H1 (cell line): ENCODE data around the gene PASD1. TPM values are rescaled to one million over a fixed set of nuclear protein-coding genes. Genes with fewer than 3 reads are reported as not detected.
"Not testable (repeated sequence)": the region's sequence is repeated elsewhere in the genome, so short reads cannot be mapped to it uniquely, and the experiment has no call there.

ENCODE experiments used
- CTCF ChIA-PET: fragments of 300-600 bp; sonication (Branson Sonifier 250); formaldehyde crosslinking; loops from one replicate; lab custom pipeline; 2021; ENCODE audit not compliant: partially characterized antibody; lab: Charles Lee
- POLR2A ChIA-PET: fragments of 300-600 bp; sonication (Branson Sonifier 250); formaldehyde crosslinking; loops from one replicate; lab custom pipeline; 2021; ENCODE audit warnings: inconsistent platforms; ENCODE audit not compliant: partially characterized antibody; lab: Charles Lee
- DNase-seq, 2 experiments: peaks; one replicate each; pipeline versions ENCODE4 v3.0.0 to v3.0.0-alpha.2; 2010 to 2022; ENCODE audit warnings: low spot score in 2 of 2, low read depth in 1 of 2, mixed read lengths in 1 of 2
- FAIRE-seq: peaks from 2 replicates; lab custom pipeline; 2011; peaks lifted over from hg19 to GRCh38; lab: Jason Lieb, UNC
- H2AFZ ChIP-seq: 2 replicates; pipeline ENCODE4 v1.8.1; 2012; ENCODE audit warnings: low read length, inconsistent platforms
- H2AK5ac ChIP-seq: 2 replicates; pipeline ENCODE4 v1.6.1; 2013; ENCODE audit warnings: low read depth, low read length
- H2BK120ac ChIP-seq: replicated peaks from 2 replicates; pipeline ENCODE3; 2013; ENCODE audit warnings: low read depth, low read length, inconsistent platforms
- H2BK12ac ChIP-seq: 2 replicates; pipeline ENCODE4 v1.6.1; 2013; ENCODE audit warnings: low read depth, low read length
- H2BK15ac ChIP-seq: 2 replicates; pipeline ENCODE4 v1.6.1; 2013; ENCODE audit warnings: low read length
- H2BK20ac ChIP-seq: 2 replicates; pipeline ENCODE4 v1.6.1; 2013; ENCODE audit warnings: low read length
- H2BK5ac ChIP-seq: 2 replicates; pipeline ENCODE4 v1.6.1; 2013; ENCODE audit warnings: low read depth, low read length
- H3K14ac ChIP-seq: 2 replicates; pipeline ENCODE4 v1.6.1; 2013; ENCODE audit warnings: inconsistent platforms; ENCODE audit not compliant: insufficient read length
- H3K18ac ChIP-seq: 2 replicates; pipeline ENCODE4 v1.6.1; 2013; ENCODE audit warnings: low read length; ENCODE audit errors: extremely low read depth
- H3K23ac ChIP-seq: 2 replicates; pipeline ENCODE4 v1.6.1; 2013; ENCODE audit warnings: inconsistent platforms; ENCODE audit not compliant: insufficient read length
- H3K23me2 ChIP-seq: 2 replicates; pipeline ENCODE4 v1.6.1; 2013; ENCODE audit warnings: low read depth, low read length
- H3K27ac ChIP-seq: 2 replicates; pipeline ENCODE4 v1.6.1; 2011; ENCODE audit warnings: low read depth, low read length, inconsistent platforms
- H3K27me3 ChIP-seq, 4 experiments: replicated peaks in 1 of 4; 1 replicate in 1 of 4; 2 replicates in 3 of 4; pipeline versions ENCODE4 v1.6.1 to v1.8.1; 2011 to 2013; ENCODE audit warnings: low read length in 3 of 4, mild to moderate bottlenecking in 3 of 4, inconsistent platforms in 2 of 4, mixed read lengths in 2 of 4, moderate library complexity in 1 of 4; ENCODE audit not compliant: control insufficient read depth in 3 of 4, insufficient read depth in 3 of 4; ENCODE audit errors: extremely low read depth in 1 of 4
- H3K36me3 ChIP-seq, 4 experiments: 2 replicates each; pipeline versions ENCODE4 v1.6.1 to v1.8.1; 2011 to 2013; ENCODE audit warnings: mild to moderate bottlenecking in 4 of 4, low read length in 3 of 4, moderate library complexity in 2 of 4, control low read depth in 1 of 4, inconsistent platforms in 1 of 4; ENCODE audit not compliant: insufficient read depth in 4 of 4, control insufficient read depth in 2 of 4
- H3K4ac ChIP-seq: replicated peaks from 2 replicates; pipeline ENCODE3; 2013; ENCODE audit warnings: low read length, low read depth, mixed read lengths, inconsistent platforms; ENCODE audit not compliant: insufficient read length
- H3K4me1 ChIP-seq, 4 experiments: replicated peaks in 1 of 4; 1 replicate in 1 of 4; 2 replicates in 3 of 4; pipeline versions ENCODE4 v1.6.1 to v1.8.1; 2011 to 2013; ENCODE audit warnings: low read length in 3 of 4, inconsistent platforms in 2 of 4, mixed read lengths in 1 of 4; ENCODE audit not compliant: insufficient read depth in 4 of 4, control insufficient read depth in 3 of 4
- H3K4me2 ChIP-seq, 2 experiments: 2 replicates each; pipeline versions ENCODE4 v1.6.1 to v1.8.1; 2011 to 2013; ENCODE audit warnings: low read depth in 2 of 2, low read length in 2 of 2, control low read depth in 1 of 2, inconsistent platforms in 1 of 2, mild to moderate bottlenecking in 1 of 2; ENCODE audit not compliant: insufficient read depth in 1 of 2
- H3K4me3 ChIP-seq, 4 experiments: fragments of 200-600, 300-600 bp in 1 of 4; sonication (generic), shearing (Covaris generic), sonication (Bioruptor Twin) in 1 of 4; 2 replicates each; pipeline versions ENCODE4 v1.5.1 to v1.8.1; 2011 to 2016; ENCODE audit warnings: low read length in 4 of 4, low read depth in 3 of 4, control low read depth in 2 of 4, inconsistent platforms in 2 of 4, mild to moderate bottlenecking in 2 of 4, mixed read lengths in 1 of 4, moderate library complexity in 1 of 4; ENCODE audit not compliant: insufficient read depth in 2 of 4; ENCODE audit errors: extremely low read depth in 1 of 4
- H3K56ac ChIP-seq: replicated peaks from 2 replicates; pipeline ENCODE3; 2013; ENCODE audit warnings: low read depth, mild to moderate bottlenecking, mixed read lengths, low read length, inconsistent platforms; ENCODE audit not compliant: insufficient read length
- H3K79me1 ChIP-seq: 2 replicates; pipeline ENCODE4 v1.6.1; 2013; ENCODE audit warnings: low read depth, low read length, control low read depth
- H3K79me2 ChIP-seq, 2 experiments: 2 replicates each; pipeline versions ENCODE4 v1.6.1 to v1.8.1; 2012 to 2013; ENCODE audit warnings: low read length in 2 of 2, mild to moderate bottlenecking in 2 of 2, inconsistent platforms in 1 of 2; ENCODE audit not compliant: insufficient read depth in 2 of 2, control insufficient read depth in 1 of 2
- H3K9ac ChIP-seq, 4 experiments: replicated peaks in 1 of 4; 1 replicate in 1 of 4; 2 replicates in 3 of 4; pipeline versions ENCODE4 v1.6.1 to v1.8.1; 2011 to 2013; ENCODE audit warnings: low read depth in 3 of 4, low read length in 3 of 4, control low read depth in 2 of 4, mild to moderate bottlenecking in 2 of 4, moderate library complexity in 2 of 4, inconsistent platforms in 1 of 4; ENCODE audit errors: extremely low read depth in 1 of 4
- H3K9me3 ChIP-seq, 2 experiments: 2 replicates each; pipeline versions ENCODE4 v1.6.1 to v1.8.1; 2012 to 2013; ENCODE audit warnings: mild to moderate bottlenecking in 2 of 2, moderate library complexity in 2 of 2, control low read depth in 1 of 2, inconsistent platforms in 1 of 2, low read depth in 1 of 2, low read length in 1 of 2, mixed read lengths in 1 of 2; ENCODE audit not compliant: insufficient read depth in 2 of 2
- H4K20me1 ChIP-seq, 2 experiments: replicated peaks in 1 of 2; 2 replicates each; pipeline versions ENCODE3 to v1.8.1; 2011 to 2013; ENCODE audit warnings: inconsistent platforms in 2 of 2, low read length in 2 of 2, mild to moderate bottlenecking in 1 of 2; ENCODE audit not compliant: insufficient read depth in 2 of 2, control insufficient read depth in 1 of 2
- H4K5ac ChIP-seq: 2 replicates; pipeline ENCODE4 v1.6.1; 2013; ENCODE audit warnings: low read length, low read depth, mixed read lengths, inconsistent platforms; ENCODE audit not compliant: insufficient read length
- H4K8ac ChIP-seq: 2 replicates; pipeline ENCODE4 v1.8.0; 2013; ENCODE audit warnings: mild to moderate bottlenecking, moderate library complexity, low read length, inconsistent platforms; ENCODE audit not compliant: insufficient read depth; ENCODE audit errors: extremely low read depth
- H4K91ac ChIP-seq: replicated peaks from 2 replicates; pipeline ENCODE3; 2013; ENCODE audit warnings: low read length, mixed read lengths, inconsistent platforms; ENCODE audit not compliant: insufficient read length
- WGBS, 2 experiments: shearing (Covaris generic) in 1 of 2; methylation state at CpG; one replicate each; pipeline versions ENCODE4 v1.1.6 to v1.1.7; 2013 to 2015; ENCODE audit warnings: low lambda C conversion rate in 2 of 2, mixed read lengths in 2 of 2, inconsistent platforms in 1 of 2, low coverage in 1 of 2, missing lambda C conversion rate in 1 of 2; ENCODE audit not compliant: insufficient replicate concordance in 2 of 2, insufficient coverage in 1 of 2, insufficient read length in 1 of 2; ENCODE audit errors: extremely low coverage in 1 of 2, missing lambda C conversion rate in 1 of 2; 5-methylcytosine and 5-hydroxymethylcytosine counted together
- polyA plus RNA-seq, 7 experiments: library from polyadenylated mRNA; depleted of rRNA in 3 of 7; stranded (reverse) in 5 of 7; unstranded in 2 of 7; fragments of >200 nt in 5 of 7; fragments of 200-250 nt in 2 of 7; gene quantifications; 1 replicate in 5 of 7; 2 replicates in 1 of 7; 4 replicates in 1 of 7; pipeline versions ENCODE4 v1.2.1 to v1.2.3, GENCODE V29; 2011 to 2013; ENCODE audit warnings: missing spikeins in 2 of 7, mixed read lengths in 2 of 7
- total RNA-seq: library from RNA; stranded (reverse); fragmentation: NEBNext Ultra II Directional; extraction: Animal tissue kit (Norgen Biotek cat#: 25700); gene quantifications from 2 replicates; pipeline ENCODE4 v1.2.1, GENCODE V29; 2021

Gene PASD1
- total and polyA plus RNA-seq, 2 of the 8 experiments (the other 6 are each of a cell fraction or from before 2014, with no cell fraction given) = 0.03 to 0.09 TPM

DNA sequence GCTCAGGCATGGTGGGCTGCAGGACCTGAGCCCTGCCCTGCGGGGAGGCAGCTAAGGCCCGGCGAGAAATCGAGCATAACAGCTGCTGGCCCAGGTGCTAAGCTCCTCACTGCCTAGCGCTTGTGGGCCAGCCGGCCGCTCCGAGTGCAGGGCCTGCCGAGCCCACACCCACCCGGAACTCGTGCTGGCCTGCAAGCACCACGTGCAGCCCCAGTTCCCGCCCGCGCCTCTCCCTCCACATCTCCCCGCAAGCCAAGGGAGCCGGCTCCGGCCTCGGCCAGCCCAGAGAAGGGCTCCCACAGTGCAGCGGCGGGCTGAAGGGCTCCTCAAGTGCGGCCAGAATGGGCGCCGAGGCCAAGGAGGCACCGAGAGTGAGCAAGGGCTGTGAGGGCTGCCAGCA lies 8.2 kb upstream of the PASD1 start:
- H2BK120ac ChIP-seq, H4K5ac ChIP-seq, H3K27ac ChIP-seq, H3K23me2 ChIP-seq, H3K4me2 ChIP-seq, H4K20me1 ChIP-seq, H4K8ac ChIP-seq, H2AFZ ChIP-seq, H3K36me3 ChIP-seq, H3K14ac ChIP-seq, H4K91ac ChIP-seq, FAIRE-seq, H3K4me1 ChIP-seq, H3K18ac ChIP-seq, H3K9ac ChIP-seq, H3K79me2 ChIP-seq, DNase-seq, CTCF ChIA-PET, H3K27me3 ChIP-seq, H2BK12ac ChIP-seq, H2BK15ac ChIP-seq, H2BK5ac ChIP-seq, H3K23ac ChIP-seq, H2BK20ac ChIP-seq, H3K9me3 ChIP-seq, H3K4me3 ChIP-seq, H2AK5ac ChIP-seq, H3K4ac ChIP-seq, H3K56ac ChIP-seq, H3K79me1 ChIP-seq, POLR2A ChIA-PET: not testable (repeated sequence)
- 100% methylated on average over 4 of the region's 25 CpGs; no CpG with 5 or more reads in 1 of the 2 experiments for WGBS, 2 experiments

DNA sequence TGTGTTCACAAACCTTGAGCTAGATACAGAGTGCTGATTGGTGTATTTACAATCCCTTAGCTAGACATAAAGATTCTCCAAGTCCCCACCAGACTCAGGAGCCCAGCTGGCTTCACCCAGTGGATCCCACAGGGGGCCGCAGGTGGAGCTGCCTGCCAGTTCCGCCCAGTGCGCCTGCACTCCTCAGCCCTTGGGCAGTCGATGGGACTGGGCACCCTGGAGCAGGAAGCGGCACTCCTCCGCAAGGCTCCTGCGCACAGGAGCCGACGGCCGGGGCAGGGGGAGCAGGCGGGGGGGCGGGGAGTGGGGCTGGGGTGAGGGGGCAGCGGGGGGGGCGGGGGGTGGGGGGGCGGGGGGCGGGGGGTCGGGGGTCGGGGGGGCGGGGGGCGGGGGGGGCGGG lies 990 bp upstream of the PASD1 start:
- H4K91ac ChIP-seq, DNase-seq, H2AFZ ChIP-seq, H3K23me2 ChIP-seq, H3K9me3 ChIP-seq, CTCF ChIA-PET, H3K56ac ChIP-seq, H2BK120ac ChIP-seq, H3K27me3 ChIP-seq, POLR2A ChIA-PET, H4K5ac ChIP-seq, H3K4me1 ChIP-seq, H3K79me1 ChIP-seq, H3K4me2 ChIP-seq, H3K9ac ChIP-seq, H2BK12ac ChIP-seq, H3K14ac ChIP-seq, H2AK5ac ChIP-seq, H3K23ac ChIP-seq, H3K79me2 ChIP-seq, H4K8ac ChIP-seq, H3K4ac ChIP-seq, H3K27ac ChIP-seq, H3K36me3 ChIP-seq, H4K20me1 ChIP-seq, H2BK20ac ChIP-seq, H2BK15ac ChIP-seq, H2BK5ac ChIP-seq, H3K4me3 ChIP-seq, H3K18ac ChIP-seq, FAIRE-seq: not testable (repeated sequence)
- WGBS, 2 experiments = no CpG with 5 or more reads among the region's 21 CpGs
